Activated naive CD8-positive, alpha-beta T cell (primary cell): ENCODE results near the gene SERPINH1.

ENCODE experiments used
- H3K27ac Mint-ChIP-seq: one replicate; pipeline ENCODE4 v1.8.0; 2021; ENCODE audit warnings: mixed read lengths
- H3K27me3 Mint-ChIP-seq: one replicate; pipeline ENCODE4 v1.8.0; 2021; ENCODE audit warnings: mixed read lengths
- H3K36me3 Mint-ChIP-seq: one replicate; pipeline ENCODE4 v1.8.0; 2021; ENCODE audit warnings: mixed read lengths
- H3K4me1 Mint-ChIP-seq: one replicate; pipeline ENCODE4 v1.8.0; 2021; ENCODE audit warnings: low read depth, mixed read lengths
- H3K4me3 Mint-ChIP-seq: one replicate; pipeline ENCODE4 v1.8.0; 2021; ENCODE audit warnings: mild to moderate bottlenecking, mixed read lengths
- H3K9me3 Mint-ChIP-seq: one replicate; pipeline ENCODE4 v1.8.0; 2021; ENCODE audit warnings: low read depth, mixed read lengths

The SERPINH1 gene

GRCh38 chr11:75541193-75542087 lies 20.6 kb upstream of the SERPINH1 start:
- Mint-ChIP-seq H3K36me3 (no peaks in the 10 kb centered on the region), H3K27ac (no peak overlapping the region), H3K4me3 (no peak overlapping the region), H3K27me3 (no peaks in the 10 kb centered on the region), H3K9me3 (no peaks in the 10 kb centered on the region), H3K4me1 (peaks cover 12% of the 10 kb centered on the region)

- Mint-ChIP-seq H3K4me3 (no peak overlapping the region), H3K27me3 (no peaks in the 10 kb centered on the region), H3K27ac (no peak overlapping the region), H3K9me3 (no peaks in the 10 kb centered on the region), H3K36me3 (no peaks in the 10 kb centered on the region), H3K4me1 (peaks cover 10% of the 10 kb centered on the region)
Observed at GRCh38 chr11:75542088-75542438, 20.0 kb upstream of the SERPINH1 start.

GRCh38 chr11:75543806-75544205 lies 18.2 kb upstream of the SERPINH1 start:
- no peaks in the 10 kb centered on the region for H3K27me3 Mint-ChIP-seq
- H3K9me3 Mint-ChIP-seq = no peaks in the 10 kb centered on the region
- no peaks in the 10 kb centered on the region for H3K36me3 Mint-ChIP-seq
- H3K4me1 Mint-ChIP-seq = no peaks in the 10 kb centered on the region
- H3K4me3 Mint-ChIP-seq = no peak overlapping the region
- no peak overlapping the region for H3K27ac Mint-ChIP-seq

GRCh38 chr11:75547177-75547576 lies 14.9 kb upstream of the SERPINH1 start:
- Mint-ChIP-seq H3K9me3 (no peaks in the 10 kb centered on the region), H3K27ac (no peak overlapping the region), H3K27me3 (no peaks in the 10 kb centered on the region), H3K4me1 (no peaks in the 10 kb centered on the region), H3K36me3 (no peaks in the 10 kb centered on the region), H3K4me3 (no peak overlapping the region)

GRCh38 chr11:75547617-75548058 lies 14.4 kb upstream of the SERPINH1 start:
- Mint-ChIP-seq H3K27me3 (no peaks in the 10 kb centered on the region), H3K27ac (no peak overlapping the region), H3K4me1 (no peaks in the 10 kb centered on the region), H3K9me3 (no peaks in the 10 kb centered on the region), H3K4me3 (no peak overlapping the region), H3K36me3 (no peaks in the 10 kb centered on the region)

- H3K27me3 Mint-ChIP-seq = no peaks in the 10 kb centered on the region
- H3K4me1 Mint-ChIP-seq = no peaks in the 10 kb centered on the region
- no peaks in the 10 kb centered on the region for H3K36me3 Mint-ChIP-seq
- H3K9me3 Mint-ChIP-seq = no peaks in the 10 kb centered on the region
- no peak overlapping the region for H3K4me3 Mint-ChIP-seq
- no peak overlapping the region for H3K27ac Mint-ChIP-seq
Observed at GRCh38 chr11:75548595-75549272, 13.3 kb upstream of the SERPINH1 start.

- no peaks in the 10 kb centered on the region for H3K36me3 Mint-ChIP-seq
- H3K27me3 Mint-ChIP-seq = no peaks in the 10 kb centered on the region
- no peak overlapping the region for H3K4me3 Mint-ChIP-seq
- H3K9me3 Mint-ChIP-seq = no peaks in the 10 kb centered on the region
- no peaks in the 10 kb centered on the region for H3K4me1 Mint-ChIP-seq
- H3K27ac Mint-ChIP-seq = no peak overlapping the region
Observed at GRCh38 chr11:75549370-75549958, 12.6 kb upstream of the SERPINH1 start.

- H3K4me1 Mint-ChIP-seq = no peaks in the 10 kb centered on the region
- no peaks in the 10 kb centered on the region for H3K36me3 Mint-ChIP-seq
- no peaks in the 10 kb centered on the region for H3K27me3 Mint-ChIP-seq
- no peak overlapping the region for H3K4me3 Mint-ChIP-seq
- no peaks in the 10 kb centered on the region for H3K9me3 Mint-ChIP-seq
- H3K27ac Mint-ChIP-seq = no peak overlapping the region
Observed at GRCh38 chr11:75553182-75553581, 8.9 kb upstream of the SERPINH1 start.

- Mint-ChIP-seq H3K27ac (no peak overlapping the region), H3K4me1 (no peaks in the 10 kb centered on the region), H3K27me3 (no peaks in the 10 kb centered on the region), H3K36me3 (no peaks in the 10 kb centered on the region), H3K9me3 (no peaks in the 10 kb centered on the region), H3K4me3 (no peak overlapping the region)
Observed at GRCh38 chr11:75553889-75554257, 8.2 kb upstream of the SERPINH1 start.

GRCh38 chr11:75554258-75555022 lies 7.6 kb upstream of the SERPINH1 start:
- Mint-ChIP-seq H3K4me1 (no peaks in the 10 kb centered on the region), H3K36me3 (no peaks in the 10 kb centered on the region), H3K4me3 (no peak overlapping the region), H3K9me3 (no peaks in the 10 kb centered on the region), H3K27me3 (no peaks in the 10 kb centered on the region), H3K27ac (no peak overlapping the region)

- Mint-ChIP-seq H3K27me3 (no peaks in the 10 kb centered on the region), H3K4me1 (no peaks in the 10 kb centered on the region), H3K9me3 (no peaks in the 10 kb centered on the region), H3K27ac (no peak overlapping the region), H3K4me3 (no peak overlapping the region), H3K36me3 (no peaks in the 10 kb centered on the region)
Observed at GRCh38 chr11:75555079-75555811, 6.8 kb upstream of the SERPINH1 start.

- H3K4me3 Mint-ChIP-seq = no peak overlapping the region
- H3K27me3 Mint-ChIP-seq = no peaks in the 10 kb centered on the region
Observed at GRCh38 chr11:75556275-75556674, 5.8 kb upstream of the SERPINH1 start.

GRCh38 chr11:75557666-75558494 lies 4.2 kb upstream of the SERPINH1 start:
- peaks cover 15% of the 10 kb centered on the region for H3K4me1 Mint-ChIP-seq
- no peak overlapping the region for H3K27ac Mint-ChIP-seq
- no peak overlapping the region for H3K4me3 Mint-ChIP-seq
- no peaks in the 10 kb centered on the region for H3K27me3 Mint-ChIP-seq
- no peaks in the 10 kb centered on the region for H3K36me3 Mint-ChIP-seq
- no peaks in the 10 kb centered on the region for H3K9me3 Mint-ChIP-seq

More at GRCh38 chr11:75556275-75556674, 5.8 kb upstream of the SERPINH1 start:
- Mint-ChIP-seq H3K9me3 (no peaks in the 10 kb centered on the region), H3K36me3 (no peaks in the 10 kb centered on the region), H3K27ac (no peak overlapping the region), H3K4me1 (peaks cover 3% of the 10 kb centered on the region)
